HS-27A (cell line): Measurements from ENCODE around the gene EPPIN.
"Not testable (repeated sequence)": the region's sequence is repeated elsewhere in the genome, so short reads cannot be mapped to it uniquely, and the experiment has no call there.

Experiments
- DNase-seq: peaks from one replicate; pipeline ENCODE4 v3.0.0-alpha.2; 2012; ENCODE audit warnings: low read depth, missing footprints

The EPPIN gene

GRCh38 chr20:45547206-45547770 lies at the start of gene EPPIN:
Gene EPPIN (minus strand): TSS chr20:45547401. CDS start chr20:45547357, 44 bp downstream.
- DNase-seq: no peak

- DNase-seq: no peak
Measured at GRCh38 chr20:45595235-45595634, 48.0 kb upstream of the EPPIN start.

DNA sequence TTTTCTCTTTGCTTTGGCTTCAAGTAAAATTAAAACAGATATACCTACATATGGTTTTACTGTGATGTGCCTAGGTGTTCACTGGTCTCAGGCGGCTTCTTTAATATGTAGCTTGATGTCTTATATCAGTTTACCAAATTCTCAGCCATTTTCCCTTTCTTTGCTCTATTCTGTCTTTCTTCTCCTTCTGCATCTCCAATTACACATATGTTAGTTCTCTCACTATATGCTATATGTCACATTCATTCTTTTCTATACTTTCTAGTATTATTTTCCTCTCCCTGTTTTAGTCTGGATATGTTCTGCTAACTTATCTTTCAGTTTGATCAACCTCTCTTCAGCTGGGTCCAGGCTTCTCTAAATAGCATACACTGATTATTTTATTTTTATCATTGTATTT lies 46.3 kb upstream of the EPPIN start:
- DNase-seq: no peak

- DNase-seq: peak; percentile 39
Measured at GRCh38 chr20:45592574-45593189, 45.5 kb upstream of the EPPIN start.

DNA sequence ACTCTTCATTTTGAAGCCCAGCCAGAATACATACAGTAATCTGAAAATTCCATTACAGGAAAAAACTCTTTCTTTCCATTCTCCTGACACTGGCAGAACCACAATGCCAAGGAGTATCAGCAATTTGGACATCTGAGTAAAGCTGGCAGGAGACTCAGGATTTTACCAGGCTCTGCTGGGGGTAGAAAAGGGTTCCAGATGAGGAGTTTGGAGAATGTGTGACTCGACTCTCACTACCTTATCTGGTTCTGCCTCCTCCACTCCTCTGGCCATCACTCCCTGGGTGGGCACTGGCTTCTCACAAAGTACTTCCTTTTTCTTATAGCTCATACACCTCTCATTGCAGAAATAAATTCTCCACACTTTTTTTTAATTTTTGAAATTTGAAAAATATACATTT lies 42.5 kb upstream of the EPPIN start:
- no peak for DNase-seq

DNA sequence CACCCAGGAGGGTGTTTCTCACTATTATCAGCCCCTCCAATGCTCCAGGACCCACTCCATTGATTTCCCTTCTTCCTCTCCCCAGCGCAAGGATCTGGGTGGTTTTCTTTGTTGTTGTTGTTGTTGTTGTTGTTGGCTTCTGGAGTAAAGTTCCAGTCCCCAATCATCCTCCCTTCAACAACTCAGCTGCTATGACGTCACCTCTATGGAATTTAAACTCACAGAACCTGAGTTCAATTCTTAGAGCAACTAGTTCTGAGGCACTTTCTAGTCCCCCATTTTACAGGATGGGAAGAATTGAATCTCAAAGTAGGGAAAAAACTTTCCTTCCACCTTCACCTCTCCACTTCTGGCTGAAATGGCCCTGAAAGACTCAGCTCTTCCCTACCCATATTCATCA lies 41.6 kb upstream of the EPPIN start:
- no peak for DNase-seq

DNA sequence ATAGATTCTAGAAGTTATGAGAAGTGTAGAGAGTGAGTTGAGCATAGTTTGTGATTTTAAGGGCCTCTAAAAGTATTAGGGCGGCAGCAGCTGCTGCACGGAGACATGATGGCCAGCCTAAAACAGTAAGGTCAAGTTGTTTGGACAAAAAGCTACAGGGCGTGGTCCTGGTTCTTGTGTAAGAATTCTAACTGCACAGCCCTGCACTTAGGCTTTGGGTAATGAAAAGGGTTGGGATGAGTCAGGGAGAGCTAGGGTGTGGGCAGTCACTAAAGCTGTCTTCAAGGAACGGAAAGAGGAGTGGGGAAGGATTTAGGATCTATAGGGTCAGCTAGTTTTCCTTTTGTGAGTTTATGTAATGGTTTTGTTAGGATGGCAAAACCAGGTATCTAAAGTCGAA lies 38.8 kb upstream of the EPPIN start:
- not testable (repeated sequence) for DNase-seq

DNA sequence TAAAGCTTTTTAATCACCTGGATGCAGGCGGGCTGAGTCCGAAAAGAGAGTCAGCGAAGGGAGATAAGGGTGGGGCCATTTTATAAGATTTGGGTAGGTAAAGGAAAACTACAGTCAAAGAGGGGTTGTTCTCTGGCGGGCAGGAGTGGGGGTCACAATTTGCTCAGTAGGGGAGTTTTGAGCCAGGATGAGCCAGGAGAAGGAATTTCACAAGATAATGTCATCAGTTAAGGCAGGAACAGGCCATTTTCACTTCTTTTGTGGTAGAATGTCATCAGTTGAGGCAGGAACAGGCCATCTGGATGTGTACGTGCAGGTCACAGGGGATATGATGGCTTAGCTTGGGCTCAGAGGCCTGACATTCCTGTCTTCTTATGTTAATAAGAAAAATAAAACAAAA lies 37.1 kb upstream of the EPPIN start:
- DNase-seq: not testable (repeated sequence)

DNA sequence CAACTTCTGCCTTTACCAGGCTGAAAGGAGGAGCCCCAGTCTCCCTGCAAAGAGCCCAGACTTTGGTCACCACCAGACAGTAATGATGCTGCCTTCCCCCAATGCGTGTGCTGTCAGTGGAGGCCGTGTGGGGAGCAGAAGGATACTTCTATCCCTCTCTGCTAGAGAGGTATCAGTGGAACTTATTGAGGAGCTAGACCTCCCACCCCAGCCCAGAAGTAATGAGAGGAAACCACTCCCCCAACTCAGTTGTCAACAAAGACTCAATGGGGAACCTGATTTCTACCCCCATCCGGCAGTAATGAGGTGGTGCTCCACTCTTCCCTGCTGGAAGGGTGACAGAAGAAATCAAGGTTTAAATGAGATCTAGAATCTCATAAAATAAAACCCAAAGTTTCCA lies 36.3 kb upstream of the EPPIN start:
- no peak for DNase-seq

DNA sequence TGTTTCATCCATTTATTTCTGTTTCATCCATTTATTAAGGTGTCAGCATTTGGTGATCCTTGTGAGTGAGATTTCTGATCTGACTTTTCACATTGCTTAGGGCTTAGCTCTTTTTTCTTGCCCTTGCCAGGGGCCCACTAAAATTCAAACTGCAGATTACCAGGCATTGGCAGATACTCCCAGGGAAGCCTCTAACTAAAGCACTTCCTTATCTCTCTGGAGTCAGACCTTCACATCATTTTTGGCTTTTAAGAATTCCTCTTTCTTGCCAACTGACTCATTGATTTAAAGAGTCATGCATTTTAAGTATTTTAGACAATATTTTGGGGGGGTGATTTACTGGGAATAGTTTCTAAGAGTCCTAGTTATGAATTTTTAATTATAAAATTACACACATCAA lies 34.5 kb upstream of the EPPIN start:
- DNase-seq: no peak

DNA sequence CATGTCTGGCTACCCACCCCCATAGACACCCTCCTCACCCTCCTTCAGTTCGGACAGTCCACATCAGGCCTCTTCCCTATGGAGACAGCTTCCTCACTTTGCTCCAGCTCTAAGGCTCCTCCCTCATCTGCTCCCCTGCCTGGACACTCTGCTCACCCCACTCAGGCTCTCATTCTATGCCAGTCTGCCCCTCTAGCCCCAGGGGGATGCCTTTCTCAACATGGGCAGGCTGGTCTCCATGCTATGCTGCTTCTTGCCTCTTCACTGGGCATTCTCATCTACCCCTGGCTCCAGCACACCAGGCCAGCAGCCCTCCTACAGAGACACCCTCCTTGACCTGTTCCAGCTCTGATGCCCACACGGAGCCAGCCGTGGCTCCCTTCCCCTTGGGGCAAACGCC lies 32.0 kb upstream of the EPPIN start, which contains the start of gene WFDC8:
Gene WFDC8, minus strand, starts transcription at position 101 of the 400 bp plus-strand sequence. Its CDS starts 37 bp downstream, at position 64.
- no peak for DNase-seq

DNA sequence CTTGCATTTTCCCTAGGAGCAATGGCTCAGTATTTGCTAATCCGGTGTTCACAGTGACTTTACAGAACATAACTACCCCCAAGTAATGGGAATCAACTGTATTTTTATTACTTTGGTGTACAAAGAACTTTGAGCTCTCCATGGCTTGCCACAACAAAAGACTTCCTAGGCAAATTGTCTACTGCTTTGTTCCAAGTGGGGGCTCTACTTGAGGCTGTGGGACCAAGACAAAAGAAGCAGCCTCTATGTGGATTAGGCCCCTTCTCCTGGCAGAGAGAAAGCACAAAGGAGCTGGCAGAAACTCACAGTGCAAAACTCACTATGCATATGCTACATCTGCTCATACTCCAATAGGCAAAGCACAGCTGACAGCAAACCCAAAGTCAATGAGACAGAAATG lies 31.0 kb upstream of the EPPIN start:
- DNase-seq: no peak

GRCh38 chr20:45576995-45577394 lies 29.8 kb upstream of the EPPIN start:
- no peak for DNase-seq

GRCh38 chr20:45575931-45576330 lies 28.7 kb upstream of the EPPIN start:
- no peak for DNase-seq

DNA sequence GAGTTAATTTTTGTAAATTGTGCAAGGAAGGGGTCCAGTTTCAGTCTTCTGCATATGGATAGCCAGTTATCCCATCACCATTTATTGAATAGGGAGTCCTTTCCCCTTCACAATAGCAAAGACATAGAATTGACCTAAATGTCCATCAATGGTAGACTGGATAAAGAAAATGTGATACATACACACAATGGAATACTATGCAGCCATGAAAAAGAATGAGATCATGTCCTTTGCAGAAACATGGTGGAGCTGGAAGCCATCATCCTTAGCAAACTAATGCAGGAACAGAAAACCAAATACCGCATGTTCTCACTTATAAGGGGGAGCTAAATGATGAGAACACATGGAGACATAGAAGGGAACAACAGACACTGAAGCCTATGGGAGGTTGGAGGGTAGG lies 22.4 kb upstream of the EPPIN start:
- DNase-seq: not testable (repeated sequence)

DNA sequence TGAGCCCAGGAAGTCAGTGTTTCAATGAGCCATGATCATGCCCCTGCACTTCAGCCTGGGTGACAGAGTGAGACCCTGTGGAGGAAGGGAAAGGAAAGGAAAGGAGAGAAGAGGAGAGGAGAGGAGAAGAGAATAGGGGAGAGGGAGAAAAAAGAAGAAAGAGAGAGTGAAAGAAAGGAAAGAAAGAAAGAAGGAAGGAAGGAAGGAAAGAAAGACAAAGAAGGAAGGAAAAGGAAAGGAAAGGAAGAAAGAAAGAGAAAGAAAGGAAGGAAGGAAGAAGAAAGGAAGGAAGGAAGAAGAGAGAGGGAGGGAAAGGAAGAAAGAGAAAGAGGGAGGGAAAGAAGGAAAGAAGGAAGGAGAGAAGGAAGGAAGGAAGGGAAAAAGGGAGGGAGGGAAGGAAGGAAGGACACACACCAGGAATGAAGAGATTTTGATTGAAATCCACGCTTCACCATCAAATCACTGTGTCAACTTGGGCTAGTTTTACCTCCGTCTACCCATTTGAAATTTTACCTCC lies 17.6 kb upstream of the EPPIN start:
- DNase-seq: no peak

DNA sequence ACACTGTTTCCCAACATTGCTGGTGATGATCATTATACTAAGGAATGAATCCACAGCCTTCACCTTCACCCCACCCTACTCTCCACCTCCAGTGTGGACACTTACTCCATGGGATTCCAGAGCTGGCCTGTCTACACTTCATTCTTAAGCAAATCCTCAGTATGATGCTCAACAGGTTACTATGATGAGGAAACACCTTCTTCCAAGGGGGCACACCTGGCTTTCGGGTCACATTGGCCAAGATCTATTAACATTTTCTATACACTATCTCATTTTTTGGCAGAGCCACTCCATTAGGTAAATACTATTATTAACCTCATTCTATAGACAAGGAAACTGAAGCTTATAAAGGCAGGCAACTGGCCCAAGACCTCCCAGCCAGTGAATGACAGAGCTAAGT lies 8.0 kb upstream of the EPPIN start:
- no peak for DNase-seq

GRCh38 chr20:45552456-45552855 lies 5.3 kb upstream of the EPPIN start:
- DNase-seq: no peak

DNA sequence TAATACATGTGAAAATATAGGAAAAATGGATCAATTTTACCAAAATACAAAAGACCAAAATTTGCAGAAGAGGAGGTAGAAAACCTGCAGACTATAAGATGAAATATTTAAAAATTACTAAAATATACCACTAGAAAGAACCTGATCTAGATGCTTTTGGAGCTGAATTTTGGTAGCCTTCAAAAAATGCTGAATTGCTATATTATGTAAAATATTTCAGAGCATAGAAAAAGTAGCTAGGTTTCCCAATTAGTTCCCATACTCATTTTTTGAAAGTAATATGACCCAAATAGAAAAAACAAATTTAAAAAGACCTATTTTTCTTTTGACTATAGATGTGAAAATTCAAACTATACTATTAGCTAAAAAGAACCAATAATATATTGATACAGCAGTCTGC lies 3.6 kb upstream of the EPPIN start:
- no peak for DNase-seq

DNA sequence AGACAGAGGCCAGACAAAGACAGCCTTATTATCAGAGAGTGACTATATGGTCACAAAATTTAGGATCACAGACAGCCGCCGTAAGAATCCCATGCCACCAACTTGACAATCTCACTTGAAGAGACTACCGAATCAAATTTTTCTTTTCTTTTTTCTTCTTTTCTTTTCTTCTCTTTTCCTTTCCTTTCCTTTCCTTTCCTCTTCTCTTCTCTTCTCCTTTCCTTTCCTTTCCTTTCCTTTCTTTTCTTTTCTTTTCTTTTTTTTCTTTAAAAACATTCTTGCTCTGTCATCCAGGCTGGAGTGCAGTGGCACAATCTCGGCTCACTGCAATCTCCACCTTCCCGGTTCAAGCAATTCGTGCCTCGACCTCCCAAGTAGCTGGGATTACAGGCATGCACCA lies 1.2 kb upstream of the EPPIN start:
- DNase-seq: no peak

DNA sequence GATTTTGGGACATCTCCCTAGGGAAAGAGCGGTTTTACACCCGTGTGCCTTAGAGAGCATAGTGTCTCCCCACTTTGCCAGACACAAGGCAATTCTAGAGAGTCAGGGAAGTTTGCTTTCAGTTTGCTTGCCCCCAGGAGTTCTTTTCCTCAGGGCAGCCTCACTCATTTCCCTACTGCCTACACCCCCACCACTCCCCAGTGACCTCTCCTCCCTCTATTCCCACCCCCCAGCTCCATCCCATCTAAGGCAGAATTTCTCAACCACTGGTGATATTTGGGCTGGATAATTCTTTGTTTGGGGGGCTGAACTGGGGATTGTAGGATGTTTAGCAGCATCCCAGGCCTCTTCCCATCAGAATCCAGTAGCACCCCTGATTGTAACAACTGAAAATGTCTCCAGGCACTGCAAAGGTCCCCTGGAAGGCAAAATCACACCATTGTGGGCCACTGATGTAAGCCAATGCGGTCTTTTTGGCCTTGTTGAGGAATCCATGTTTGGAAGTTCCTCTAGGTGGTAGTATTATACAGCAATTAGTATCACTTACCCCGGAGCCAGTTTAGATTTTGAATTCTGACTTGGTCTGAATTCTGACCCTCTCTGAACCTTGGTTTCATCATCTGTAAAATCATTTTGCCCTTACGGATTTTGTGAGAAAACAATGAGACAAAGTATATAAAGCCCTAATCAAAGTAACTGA lies 1.3 kb downstream of the EPPIN start:
- peak; percentile 3 for DNase-seq

DNA sequence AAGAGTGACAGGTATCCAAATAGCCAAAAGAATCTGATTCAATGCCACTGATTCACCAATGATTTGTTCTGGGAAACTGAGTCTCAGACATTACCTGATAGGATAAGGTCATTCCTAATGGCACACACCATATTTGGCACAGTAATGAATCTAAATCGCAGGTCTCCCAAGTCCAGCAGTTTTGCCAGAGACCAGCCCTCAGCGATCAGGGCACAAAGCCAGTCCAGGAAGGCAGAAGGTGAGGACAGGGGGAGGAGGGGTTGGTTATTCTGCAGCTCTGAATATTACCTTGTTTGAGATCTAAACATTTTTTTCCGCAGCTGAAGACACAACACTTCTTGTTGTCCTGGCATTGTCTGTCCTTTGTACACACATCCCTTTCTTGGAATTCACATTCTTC lies 1.9 kb downstream of the EPPIN start:
- no peak for DNase-seq

- DNase-seq: no peak
Measured at GRCh38 chr20:45539382-45539781, 7.8 kb downstream of the EPPIN start, which contains the start of gene WFDC6. Gene WFDC6 (minus strand): TSS chr20:45539482. CDS start chr20:45539407, 75 bp downstream.
